Stimulated activated memory B cell treated with anti-CD40 and anti-IgM and Interleukin-4, amounts not matched to agents 10 μg/mL and 1 μg/mL and 100 μg/mL, for 72 hours (primary cell): ENCODE data around the gene TAS2R41.

Experiments
- ATAC-seq: fragments of 150-1000 bp; cut with Tn5 transposase; 2 replicates; pipeline ENCODE4 v1.10.0; 2021
- H3K27ac Mint-ChIP-seq: one replicate; pipeline ENCODE4 v1.8.0; 2022; ENCODE audit warnings: mild to moderate bottlenecking, mixed read lengths
- H3K27me3 Mint-ChIP-seq: one replicate; pipeline ENCODE4 v1.8.0; 2022; ENCODE audit warnings: mixed read lengths
- H3K36me3 Mint-ChIP-seq: one replicate; pipeline ENCODE4 v1.8.0; 2022; ENCODE audit warnings: mixed read lengths
- H3K4me1 Mint-ChIP-seq: one replicate; pipeline ENCODE4 v1.8.0; 2022; ENCODE audit warnings: mixed read lengths
- H3K4me3 Mint-ChIP-seq: one replicate; pipeline ENCODE4 v1.8.0; 2022; ENCODE audit warnings: mild to moderate bottlenecking, moderate library complexity, mixed read lengths
- H3K9me3 Mint-ChIP-seq: one replicate; pipeline ENCODE4 v1.8.0; 2022; ENCODE audit warnings: mixed read lengths

Gene TAS2R41

DNA sequence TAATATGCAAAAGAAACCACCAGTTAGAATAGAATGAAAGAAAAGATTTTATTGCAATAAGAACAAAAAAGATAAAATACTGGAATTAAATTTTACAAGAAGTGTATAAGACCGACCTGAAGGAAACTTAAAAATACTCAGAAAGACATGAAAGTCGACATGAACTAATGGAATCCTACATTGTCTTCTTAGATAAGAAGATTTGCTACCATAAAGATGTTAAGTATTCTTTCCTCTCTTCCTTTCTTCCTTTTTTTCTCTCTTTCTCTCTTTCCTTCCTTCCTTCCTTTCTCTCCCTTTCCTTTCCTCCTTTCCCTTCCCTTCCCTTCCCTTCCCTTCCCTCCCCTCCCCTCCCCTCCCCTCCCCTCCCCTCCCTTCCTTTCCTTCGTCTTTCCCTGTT is 27.9 kb upstream of the TAS2R41 start:
- no peaks in the 10 kb centered on the region for H3K36me3 Mint-ChIP-seq
- no peak for ATAC-seq
- no peaks in the 10 kb centered on the region for H3K9me3 Mint-ChIP-seq
- no peak overlapping the region for H3K27ac Mint-ChIP-seq
- H3K4me3 Mint-ChIP-seq = no peak overlapping the region
- peaks cover 22% of the 10 kb centered on the region for H3K27me3 Mint-ChIP-seq
- no peaks in the 10 kb centered on the region for H3K4me1 Mint-ChIP-seq

DNA sequence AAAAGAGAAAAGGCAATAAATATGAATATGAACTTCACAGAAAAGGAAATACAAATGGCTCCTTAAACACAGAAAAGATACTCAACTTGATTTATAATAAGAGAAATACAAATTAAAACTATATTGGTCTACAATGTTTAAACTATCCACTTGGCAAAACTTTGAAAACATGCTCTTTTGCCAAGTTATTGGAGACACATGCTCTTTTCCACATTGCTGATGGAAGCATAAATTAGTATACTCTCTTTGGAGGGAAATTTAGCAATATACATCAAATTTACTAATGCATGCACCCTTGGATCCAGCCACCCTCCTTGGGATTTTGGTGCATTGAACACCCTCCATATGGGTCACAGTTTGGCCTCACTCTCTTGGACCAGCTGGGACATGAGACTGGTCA is 26.6 kb upstream of the TAS2R41 start:
- H3K27ac Mint-ChIP-seq = no peak overlapping the region
- no peak overlapping the region for H3K4me3 Mint-ChIP-seq
- no peaks in the 10 kb centered on the region for H3K36me3 Mint-ChIP-seq
- ATAC-seq = no peak
- no peaks in the 10 kb centered on the region for H3K9me3 Mint-ChIP-seq
- peaks cover 32% of the 10 kb centered on the region for H3K27me3 Mint-ChIP-seq
- no peaks in the 10 kb centered on the region for H3K4me1 Mint-ChIP-seq

DNA sequence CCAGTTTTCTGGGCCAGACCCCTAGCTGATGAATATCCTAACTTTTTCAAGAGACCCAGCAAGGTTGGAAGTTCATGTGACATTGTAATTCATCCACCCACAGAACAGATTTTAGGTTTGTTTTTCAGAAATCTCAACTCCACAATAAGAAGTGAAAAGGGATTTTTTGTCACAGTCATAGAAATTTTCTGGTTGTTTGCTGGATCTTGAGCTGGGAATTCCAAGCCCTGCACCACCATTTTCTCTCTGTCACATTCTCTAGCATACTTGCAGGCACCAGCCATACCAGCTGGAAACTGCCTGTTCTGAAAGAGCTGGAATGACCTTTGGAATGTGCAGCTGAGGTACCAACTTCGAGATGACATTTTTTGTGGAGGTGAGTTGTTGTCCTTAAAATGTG is 25.9 kb upstream of the TAS2R41 start:
- no peaks in the 10 kb centered on the region for H3K9me3 Mint-ChIP-seq
- no peak overlapping the region for H3K4me3 Mint-ChIP-seq
- ATAC-seq = no peak
- H3K27ac Mint-ChIP-seq = no peak overlapping the region
- H3K27me3 Mint-ChIP-seq = peaks cover 38% of the 10 kb centered on the region
- H3K4me1 Mint-ChIP-seq = no peaks in the 10 kb centered on the region
- H3K36me3 Mint-ChIP-seq = no peaks in the 10 kb centered on the region

DNA sequence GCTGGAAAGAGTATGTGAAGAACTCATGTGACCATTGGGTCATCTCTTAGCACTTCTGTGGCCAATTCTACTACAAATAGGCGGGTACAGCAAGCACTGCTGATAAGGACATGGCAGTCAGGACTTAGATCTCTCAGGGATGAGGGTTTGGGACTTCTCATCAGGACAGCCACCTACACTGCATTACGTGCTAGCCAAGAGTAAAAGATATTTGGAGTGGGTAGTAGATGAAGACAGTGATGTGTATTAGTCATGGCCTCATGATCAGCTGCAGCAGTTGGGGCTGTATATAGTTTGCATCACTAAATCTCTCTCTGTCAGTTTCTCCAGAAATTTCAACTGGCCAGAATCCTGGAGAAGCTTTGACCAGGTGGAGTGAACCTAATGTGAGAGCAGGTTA is 25.2 kb upstream of the TAS2R41 start:
- Mint-ChIP-seq H3K27ac (no peak overlapping the region), H3K4me1 (no peaks in the 10 kb centered on the region), H3K9me3 (no peaks in the 10 kb centered on the region), H3K27me3 (peaks cover 45% of the 10 kb centered on the region), H3K4me3 (no peak overlapping the region), H3K36me3 (no peaks in the 10 kb centered on the region)
- peak; percentile 36 for ATAC-seq

DNA sequence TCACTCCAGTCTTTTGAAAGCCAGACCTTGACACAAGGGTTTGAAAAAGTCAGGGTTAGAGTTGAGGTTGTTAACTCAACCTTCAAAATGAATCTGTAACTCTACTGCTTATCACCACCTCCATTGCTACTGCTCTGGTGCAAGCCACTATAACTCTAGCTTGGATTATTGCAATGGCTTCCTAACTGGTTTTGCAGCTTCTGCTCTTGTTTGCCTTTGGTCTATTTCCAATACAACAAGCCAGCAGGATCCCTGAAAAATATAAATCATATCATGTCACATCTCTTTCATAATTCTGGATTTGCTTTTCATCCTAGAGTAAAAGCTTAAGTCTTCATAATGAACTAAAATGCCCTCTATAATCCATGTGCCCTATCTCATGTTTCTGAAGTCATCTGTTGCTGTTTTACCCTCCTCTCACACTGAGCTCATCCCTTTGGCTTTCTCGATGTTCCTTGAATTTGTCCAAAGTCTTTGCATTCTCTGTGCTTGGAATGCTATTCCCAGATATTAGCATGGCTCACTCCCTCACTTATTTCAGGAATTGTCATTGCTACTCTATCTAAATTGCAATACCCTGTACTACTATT is 23.5 kb upstream of the TAS2R41 start:
- no peak for ATAC-seq
- no peaks in the 10 kb centered on the region for H3K9me3 Mint-ChIP-seq
- H3K4me3 Mint-ChIP-seq = no peak overlapping the region
- H3K4me1 Mint-ChIP-seq = no peaks in the 10 kb centered on the region
- no peaks in the 10 kb centered on the region for H3K36me3 Mint-ChIP-seq
- no peak overlapping the region for H3K27ac Mint-ChIP-seq
- H3K27me3 Mint-ChIP-seq = peaks cover 49% of the 10 kb centered on the region

DNA sequence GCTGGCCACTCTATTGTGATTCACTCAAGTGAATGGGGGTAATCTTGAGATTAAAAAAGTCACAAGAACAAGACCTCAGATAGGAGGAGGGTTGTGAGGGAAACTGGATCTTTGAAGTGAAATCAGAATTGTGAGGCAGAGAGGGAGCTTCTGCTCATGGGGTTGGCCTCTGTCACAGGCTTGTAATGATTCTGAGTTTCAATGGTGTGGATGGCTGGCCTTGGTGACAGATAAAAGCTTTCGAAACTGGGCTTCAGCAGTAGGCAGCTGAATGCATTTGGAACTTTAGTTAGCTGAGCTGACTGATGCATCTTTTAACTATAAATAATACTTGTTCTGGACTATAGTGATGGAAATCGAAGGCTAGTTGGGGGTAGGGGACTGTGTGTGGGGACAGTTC is 22.2 kb upstream of the TAS2R41 start:
- Mint-ChIP-seq H3K27ac (no peak overlapping the region), H3K36me3 (no peaks in the 10 kb centered on the region), H3K4me1 (no peaks in the 10 kb centered on the region), H3K4me3 (no peak overlapping the region), H3K9me3 (no peaks in the 10 kb centered on the region), H3K27me3 (peaks cover 49% of the 10 kb centered on the region)
- no peak for ATAC-seq

DNA sequence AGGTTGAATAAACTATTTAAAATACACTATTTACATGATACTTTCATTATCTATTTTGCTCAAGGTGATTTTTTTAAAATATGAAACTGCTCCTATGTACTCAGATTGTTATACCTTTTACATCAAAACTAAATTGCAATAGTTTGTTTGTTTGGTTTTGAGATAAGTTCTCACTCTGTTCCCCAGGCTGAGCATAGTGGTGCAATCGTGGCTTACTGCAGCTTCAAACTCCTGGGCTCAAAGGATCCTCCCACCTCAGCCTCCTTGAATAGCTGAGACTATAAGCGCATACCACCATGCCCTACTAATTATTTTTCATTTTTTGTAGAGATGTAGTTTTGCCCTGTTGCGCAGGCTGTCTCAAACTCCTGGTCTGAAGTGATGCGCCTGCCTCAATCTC is 21.7 kb upstream of the TAS2R41 start:
- Mint-ChIP-seq H3K36me3 (no peaks in the 10 kb centered on the region), H3K27ac (no peak overlapping the region), H3K4me1 (no peaks in the 10 kb centered on the region), H3K9me3 (no peaks in the 10 kb centered on the region), H3K4me3 (no peak overlapping the region), H3K27me3 (peaks cover 49% of the 10 kb centered on the region)
- no peak for ATAC-seq

DNA sequence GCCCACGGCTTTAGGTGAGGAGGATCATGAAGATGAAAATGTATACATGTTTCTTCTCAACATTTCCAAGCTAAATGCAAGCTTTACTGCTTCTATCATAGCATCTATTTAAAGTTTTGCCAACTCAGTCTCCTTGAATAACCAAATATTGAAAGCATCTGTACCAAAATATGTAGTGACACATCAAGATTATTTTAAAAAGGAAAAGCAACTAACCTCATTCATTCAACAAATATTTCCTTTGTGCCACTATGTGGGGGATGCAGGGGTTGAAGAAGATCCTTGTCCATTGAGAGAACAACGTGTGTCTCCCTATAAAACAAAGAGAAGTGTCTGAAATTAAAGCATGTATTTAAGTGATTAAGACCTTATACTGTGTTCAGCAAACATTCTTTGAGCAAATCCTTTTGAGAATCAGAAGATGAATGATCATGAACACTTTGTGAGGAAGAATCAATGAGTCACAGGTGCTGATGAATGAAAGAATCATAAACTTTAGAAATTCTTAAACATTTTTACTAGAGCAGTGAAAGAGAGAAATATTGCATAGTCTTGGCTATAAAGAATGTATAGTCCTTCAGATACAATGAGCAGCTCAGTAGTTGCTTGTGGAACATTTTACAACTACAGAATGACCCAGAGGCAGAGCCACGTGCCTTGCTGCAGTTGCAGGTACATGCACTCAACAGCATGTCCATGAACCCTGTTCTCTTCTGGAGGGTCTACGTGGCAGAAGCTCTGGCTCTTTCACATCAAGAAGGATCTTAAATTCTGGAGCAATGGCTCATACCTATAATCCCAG is 20.5 kb upstream of the TAS2R41 start:
- peaks cover 40% of the 10 kb centered on the region for H3K27me3 Mint-ChIP-seq
- H3K36me3 Mint-ChIP-seq = no peaks in the 10 kb centered on the region
- ATAC-seq = no peak
- H3K9me3 Mint-ChIP-seq = peaks cover 3% of the 10 kb centered on the region
- H3K27ac Mint-ChIP-seq = no peak overlapping the region
- H3K4me3 Mint-ChIP-seq = no peak overlapping the region
- H3K4me1 Mint-ChIP-seq = no peaks in the 10 kb centered on the region

DNA sequence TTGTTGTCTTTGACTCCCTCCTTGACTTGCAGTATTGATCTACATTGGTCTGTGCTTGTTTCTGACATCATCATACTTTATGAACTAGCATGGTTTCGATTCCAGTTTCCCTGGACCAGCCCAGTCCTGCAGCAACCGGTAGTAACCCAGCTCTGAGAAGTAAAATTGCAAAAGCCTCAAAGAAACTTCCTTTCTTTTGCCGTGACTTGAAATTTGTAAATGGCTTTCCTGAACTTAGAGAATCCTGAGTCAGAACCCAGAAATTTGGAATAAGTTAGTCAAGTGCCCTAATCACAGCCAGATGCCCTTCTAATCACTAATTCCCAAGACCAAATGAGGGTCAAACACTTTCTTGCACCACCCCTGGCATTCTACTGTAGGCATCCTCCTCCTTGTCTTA is 19.4 kb upstream of the TAS2R41 start:
- peaks cover 3% of the 10 kb centered on the region for H3K9me3 Mint-ChIP-seq
- H3K36me3 Mint-ChIP-seq = no peaks in the 10 kb centered on the region
- peaks cover 30% of the 10 kb centered on the region for H3K27me3 Mint-ChIP-seq
- H3K4me3 Mint-ChIP-seq = no peak overlapping the region
- no peak overlapping the region for H3K27ac Mint-ChIP-seq
- H3K4me1 Mint-ChIP-seq = no peaks in the 10 kb centered on the region
- no peak for ATAC-seq

DNA sequence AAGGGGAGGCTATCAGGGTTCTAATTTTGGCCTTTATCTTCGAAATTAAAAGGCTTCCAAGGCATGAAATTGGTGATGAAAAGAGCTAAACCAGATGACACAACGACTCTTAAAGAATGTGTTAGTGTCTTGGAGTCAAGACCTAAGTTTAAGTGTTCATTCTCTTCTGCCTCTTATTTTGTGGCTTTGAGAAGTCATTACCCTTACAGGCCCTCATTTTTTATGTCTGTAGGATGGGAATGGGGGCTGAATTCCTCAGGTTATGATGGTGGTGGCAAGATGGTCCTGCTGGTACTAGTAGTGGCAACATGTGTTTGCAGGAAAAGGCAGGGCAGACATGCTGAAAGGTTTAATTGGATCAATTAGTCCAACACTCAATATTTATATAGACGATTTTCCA is 19.0 kb upstream of the TAS2R41 start:
- Mint-ChIP-seq H3K4me3 (no peak overlapping the region), H3K4me1 (no peaks in the 10 kb centered on the region), H3K36me3 (no peaks in the 10 kb centered on the region), H3K27ac (no peak overlapping the region), H3K9me3 (peaks cover 3% of the 10 kb centered on the region), H3K27me3 (peaks cover 27% of the 10 kb centered on the region)
- no peak for ATAC-seq

DNA sequence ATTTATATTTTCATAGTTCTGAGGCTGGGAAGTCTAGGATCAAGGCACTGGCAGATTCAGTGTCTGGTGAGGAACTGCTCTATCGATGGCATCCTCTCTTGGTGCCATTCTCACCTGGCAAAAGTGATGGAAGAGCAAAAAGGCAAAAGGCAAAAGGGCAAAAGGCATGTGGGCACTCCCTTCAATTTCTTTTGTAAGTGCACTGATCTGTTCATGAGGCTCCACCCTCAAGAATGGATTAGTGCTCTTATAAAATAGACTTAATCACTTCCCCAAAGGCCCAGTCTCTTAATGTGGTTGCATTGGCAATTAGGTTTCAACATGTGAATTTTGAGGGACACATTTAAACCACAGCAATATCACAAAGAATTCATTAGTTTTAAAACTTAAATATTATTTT is 18.3 kb upstream of the TAS2R41 start:
- Mint-ChIP-seq H3K4me1 (no peaks in the 10 kb centered on the region), H3K36me3 (no peaks in the 10 kb centered on the region), H3K27ac (no peak overlapping the region), H3K27me3 (peaks cover 27% of the 10 kb centered on the region), H3K9me3 (peaks cover 3% of the 10 kb centered on the region), H3K4me3 (no peak overlapping the region)
- no peak for ATAC-seq

DNA sequence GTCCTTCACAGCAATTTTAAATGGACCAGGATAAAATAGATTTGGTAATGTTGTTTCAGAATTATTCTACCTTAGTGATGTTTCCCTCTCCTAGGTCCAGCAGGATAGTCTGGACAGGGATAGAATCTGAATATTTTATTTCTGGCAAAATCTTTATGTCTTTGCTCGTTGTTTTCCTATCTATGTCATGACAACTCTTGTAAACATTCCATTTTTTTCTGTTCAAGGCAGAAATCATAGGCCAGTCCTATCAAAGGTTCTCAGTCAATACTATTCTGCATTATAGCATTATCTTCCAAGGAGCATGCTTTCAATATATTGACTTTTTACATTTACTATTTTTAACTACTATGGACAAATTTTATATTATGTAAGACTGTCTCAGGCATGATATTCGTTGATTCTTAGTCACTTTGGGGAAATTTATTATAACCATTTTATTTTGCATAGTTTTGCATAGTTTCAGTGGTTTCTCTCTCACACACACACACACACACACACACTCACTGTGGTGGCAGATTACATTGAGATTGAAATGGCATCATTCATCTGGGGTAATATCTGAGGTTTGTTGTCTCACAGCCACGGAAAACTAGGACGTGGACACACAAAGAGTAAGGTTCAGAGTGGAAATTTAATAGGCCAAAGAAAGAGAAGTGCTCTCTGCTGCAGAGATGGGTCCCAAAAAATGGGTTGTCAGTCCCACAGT is 17.2 kb upstream of the TAS2R41 start:
- H3K9me3 Mint-ChIP-seq = peaks cover 3% of the 10 kb centered on the region
- no peaks in the 10 kb centered on the region for H3K36me3 Mint-ChIP-seq
- no peaks in the 10 kb centered on the region for H3K4me1 Mint-ChIP-seq
- no peak overlapping the region for H3K27ac Mint-ChIP-seq
- peaks cover 25% of the 10 kb centered on the region for H3K27me3 Mint-ChIP-seq
- ATAC-seq = no peak
- H3K4me3 Mint-ChIP-seq = no peak overlapping the region

DNA sequence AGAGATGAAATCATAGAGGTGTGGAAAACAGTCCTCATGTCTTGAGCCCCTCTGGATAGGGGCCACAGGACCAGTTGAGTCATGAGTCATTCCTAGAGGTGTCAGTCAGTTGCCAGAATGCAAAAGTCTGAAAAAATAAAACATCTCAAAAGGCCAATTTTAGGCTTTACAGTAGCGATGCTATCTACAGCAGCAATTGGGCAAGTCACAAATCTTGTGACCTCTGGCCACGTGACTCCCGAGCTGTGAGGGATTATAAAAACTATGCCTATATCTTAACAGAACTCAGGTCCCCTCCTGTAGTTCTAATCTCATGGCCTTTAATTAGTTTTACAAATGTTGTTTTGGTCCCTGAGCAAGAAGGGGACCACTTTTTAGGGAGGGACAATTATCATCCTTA is 15.6 kb upstream of the TAS2R41 start:
- no peaks in the 10 kb centered on the region for H3K4me1 Mint-ChIP-seq
- ATAC-seq = no peak
- H3K27ac Mint-ChIP-seq = no peak overlapping the region
- H3K36me3 Mint-ChIP-seq = no peaks in the 10 kb centered on the region
- H3K4me3 Mint-ChIP-seq = no peak overlapping the region
- peaks cover 3% of the 10 kb centered on the region for H3K9me3 Mint-ChIP-seq
- H3K27me3 Mint-ChIP-seq = peaks cover 8% of the 10 kb centered on the region

DNA sequence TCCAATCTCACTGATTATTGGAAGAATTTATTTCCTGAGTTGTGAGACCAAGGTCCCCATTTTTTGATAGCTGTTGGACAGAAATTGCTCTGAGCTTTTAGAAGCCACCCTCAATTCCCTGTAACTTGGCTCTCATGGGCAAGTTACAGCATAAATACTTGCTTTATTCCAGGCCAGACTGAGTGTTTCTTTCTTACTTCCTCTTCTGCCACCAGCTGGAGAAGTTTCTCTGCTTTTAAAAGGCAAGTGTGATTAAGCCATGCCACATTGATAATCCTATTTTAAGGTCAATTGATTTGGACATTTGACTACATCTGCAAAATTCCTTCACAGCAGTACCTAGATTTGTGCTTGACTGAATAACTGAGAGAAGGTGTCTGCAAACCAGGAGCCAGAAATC is 14.1 kb upstream of the TAS2R41 start:
- Mint-ChIP-seq H3K4me1 (no peaks in the 10 kb centered on the region), H3K27ac (no peak overlapping the region), H3K36me3 (no peaks in the 10 kb centered on the region), H3K9me3 (peaks cover 3% of the 10 kb centered on the region), H3K4me3 (no peak overlapping the region), H3K27me3 (peaks cover 13% of the 10 kb centered on the region)
- no peak for ATAC-seq

DNA sequence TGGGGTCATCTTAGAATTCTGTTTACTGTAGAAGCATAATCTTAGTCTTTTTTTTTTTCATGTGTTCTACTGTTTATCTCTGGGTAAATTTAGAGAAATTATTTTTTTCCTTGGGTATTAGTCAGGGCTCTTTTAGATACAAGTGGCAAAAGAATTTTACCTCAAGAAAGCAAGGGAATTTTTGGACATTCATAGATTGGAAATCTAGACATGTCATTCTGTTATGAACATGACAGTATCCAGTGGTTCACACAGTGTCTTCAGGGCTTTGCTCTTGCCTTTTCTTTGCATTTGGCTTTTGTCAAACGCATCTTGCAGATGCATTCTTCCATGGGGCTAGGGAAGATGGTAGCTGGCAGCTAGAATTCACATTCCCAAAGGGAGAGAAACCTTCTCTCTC is 13.7 kb upstream of the TAS2R41 start:
- H3K27ac Mint-ChIP-seq = no peak overlapping the region
- H3K27me3 Mint-ChIP-seq = peaks cover 13% of the 10 kb centered on the region
- no peaks in the 10 kb centered on the region for H3K4me1 Mint-ChIP-seq
- H3K9me3 Mint-ChIP-seq = peaks cover 3% of the 10 kb centered on the region
- no peak for ATAC-seq
- no peaks in the 10 kb centered on the region for H3K36me3 Mint-ChIP-seq
- H3K4me3 Mint-ChIP-seq = no peak overlapping the region

DNA sequence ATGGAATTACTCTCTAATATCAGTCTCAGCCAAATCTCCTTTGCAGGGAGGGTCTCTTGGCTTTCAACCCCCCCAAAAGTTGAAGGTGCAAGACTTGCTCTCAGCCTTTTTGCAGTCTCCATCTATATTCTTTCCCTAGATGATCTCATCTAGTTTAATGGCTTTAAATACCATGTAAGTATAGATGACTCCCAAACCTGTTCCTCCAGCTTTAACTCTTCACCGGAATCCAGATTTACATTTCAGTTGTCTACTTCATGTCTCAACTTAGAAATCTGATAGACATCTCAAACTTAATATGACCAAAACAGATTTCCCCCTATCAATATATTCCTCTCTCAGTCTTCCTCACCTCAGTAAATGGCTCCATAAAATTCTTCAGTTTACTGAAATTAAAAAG is 9.9 kb upstream of the TAS2R41 start:
- H3K36me3 Mint-ChIP-seq = peaks cover 5% of the 10 kb centered on the region
- H3K27me3 Mint-ChIP-seq = peaks cover 28% of the 10 kb centered on the region

More for the DNA sequence above, 9.9 kb upstream of the TAS2R41 start:
- Mint-ChIP-seq H3K9me3 (peaks cover 11% of the 10 kb centered on the region), H3K27ac (no peak overlapping the region), H3K4me3 (no peak overlapping the region), H3K4me1 (no peaks in the 10 kb centered on the region)
- ATAC-seq = no peak
